Endometrium (tissue), 2 donors: Measurements from ENCODE around the gene ZMYND10.
"Not testable (repeated sequence)": the region's sequence is repeated elsewhere in the genome, so short reads cannot be mapped to it uniquely, and the experiment has no call there.

Source experiments
- FAIRE-seq: peaks from 2 replicates; lab custom pipeline; 2012; peaks lifted over from hg19 to GRCh38; lab: Jason Lieb, UNC
- donor health status: control.
- donor health status: control.

Gene ZMYND10

DNA sequence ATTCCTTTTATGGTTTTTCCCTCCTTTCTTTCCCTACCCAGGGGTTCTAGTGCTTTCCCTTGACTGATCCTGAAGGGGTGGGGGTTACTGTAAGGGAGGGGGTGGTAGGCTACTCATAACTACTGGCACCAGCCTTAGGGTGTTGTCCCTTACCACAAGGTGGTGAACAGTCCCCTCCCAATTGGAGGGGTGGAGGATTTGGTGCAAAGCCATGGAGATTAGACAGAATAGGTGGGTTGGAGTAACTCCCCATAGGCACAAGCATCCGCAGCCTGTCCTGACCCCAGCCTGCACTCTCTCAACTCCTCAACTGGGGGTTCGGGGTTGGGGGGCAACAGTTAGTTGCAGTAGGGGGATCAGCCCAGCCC, 20.4 kb downstream of the ZMYND10 start:
- no peak for FAIRE-seq

DNA sequence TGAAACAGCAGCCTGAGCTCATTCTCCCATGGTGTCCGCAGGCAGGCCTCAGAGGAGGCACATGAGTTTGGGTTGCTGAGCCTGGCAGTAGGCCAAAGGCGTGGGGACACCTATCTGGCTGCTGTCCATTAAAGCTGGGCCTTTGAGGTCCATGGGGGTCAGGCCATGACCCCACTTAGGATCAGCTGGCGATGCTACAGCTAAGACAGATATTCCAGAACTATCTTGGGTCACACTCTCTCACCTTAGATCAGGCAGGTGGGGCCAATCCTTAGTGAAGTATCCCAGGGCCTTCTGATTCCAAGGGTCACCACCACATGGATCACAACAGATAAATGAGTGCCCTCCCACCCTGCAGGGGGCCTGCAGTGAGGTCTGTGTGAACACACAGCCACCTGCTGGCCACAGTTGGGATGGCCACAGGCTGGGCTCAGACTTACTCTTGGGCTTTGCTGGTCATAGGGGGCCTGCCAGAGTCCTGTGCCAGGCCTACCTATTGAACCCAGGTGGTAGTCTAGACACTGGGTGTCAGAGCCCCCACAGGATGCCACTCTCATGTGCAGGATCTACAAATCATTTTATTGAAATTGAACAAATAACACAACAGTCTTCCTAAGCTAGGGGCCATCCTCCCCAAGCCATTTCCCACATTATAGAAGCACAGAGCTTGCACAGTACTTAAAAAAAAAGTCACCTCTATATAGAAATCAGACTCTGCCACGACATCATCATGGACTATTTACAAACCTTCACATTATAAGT, 21.0 kb downstream of the ZMYND10 start:
- no peak for FAIRE-seq

DNA sequence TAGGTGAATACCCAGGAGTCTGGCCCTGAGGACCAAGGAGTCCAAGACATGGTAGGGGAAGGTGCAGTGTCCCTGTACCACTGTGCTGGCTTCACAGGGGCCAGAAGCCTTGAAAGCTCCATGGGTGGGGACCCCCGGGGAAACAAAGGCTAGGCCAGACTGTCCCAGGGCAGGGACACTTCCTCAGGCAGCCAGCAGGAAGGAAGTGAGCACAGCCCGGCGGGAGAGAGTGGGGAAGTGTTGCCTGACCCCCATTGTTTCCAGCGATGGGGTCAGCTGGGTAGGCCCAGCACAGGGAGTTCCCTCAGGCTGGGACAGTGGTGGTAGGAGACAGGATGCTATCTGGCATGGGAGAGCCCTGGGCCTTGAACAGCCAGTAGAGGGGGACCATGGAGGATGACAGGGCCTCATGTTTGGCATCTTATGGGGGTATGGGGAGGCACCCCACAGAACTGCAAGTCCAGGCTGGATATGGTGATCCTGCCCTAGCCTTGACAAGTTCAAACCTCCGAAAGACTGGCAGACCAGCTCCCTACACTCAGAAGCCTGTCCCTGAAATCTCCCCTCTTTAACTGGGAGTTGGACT, 21.8 kb downstream of the ZMYND10 start:
- no peak for FAIRE-seq

DNA sequence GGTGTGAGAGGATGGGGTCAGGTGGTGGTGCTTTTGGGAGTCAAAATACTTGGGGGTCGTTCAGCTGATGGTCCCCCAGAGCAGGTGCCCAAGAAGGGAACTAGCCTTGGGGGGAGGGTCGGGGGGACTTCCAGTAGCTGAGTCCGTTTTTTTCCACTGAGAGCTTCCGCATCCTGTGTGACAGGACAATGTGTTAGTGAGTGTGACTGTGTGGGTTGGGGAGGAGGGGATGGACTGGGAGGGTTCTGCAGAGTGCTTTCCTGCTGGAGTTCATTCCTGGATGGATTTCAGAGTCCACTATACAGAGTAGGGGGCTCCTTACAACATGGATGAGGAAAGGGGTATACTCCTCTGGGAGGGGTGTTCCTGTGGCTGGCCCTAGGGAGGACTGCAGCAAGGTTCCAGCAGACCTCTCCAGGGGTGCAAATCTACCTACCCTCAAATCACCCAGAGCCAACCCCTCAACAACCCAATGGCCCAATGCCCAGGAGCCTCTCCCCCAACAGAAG, 22.4 kb downstream of the ZMYND10 start:
- no peak for FAIRE-seq

DNA sequence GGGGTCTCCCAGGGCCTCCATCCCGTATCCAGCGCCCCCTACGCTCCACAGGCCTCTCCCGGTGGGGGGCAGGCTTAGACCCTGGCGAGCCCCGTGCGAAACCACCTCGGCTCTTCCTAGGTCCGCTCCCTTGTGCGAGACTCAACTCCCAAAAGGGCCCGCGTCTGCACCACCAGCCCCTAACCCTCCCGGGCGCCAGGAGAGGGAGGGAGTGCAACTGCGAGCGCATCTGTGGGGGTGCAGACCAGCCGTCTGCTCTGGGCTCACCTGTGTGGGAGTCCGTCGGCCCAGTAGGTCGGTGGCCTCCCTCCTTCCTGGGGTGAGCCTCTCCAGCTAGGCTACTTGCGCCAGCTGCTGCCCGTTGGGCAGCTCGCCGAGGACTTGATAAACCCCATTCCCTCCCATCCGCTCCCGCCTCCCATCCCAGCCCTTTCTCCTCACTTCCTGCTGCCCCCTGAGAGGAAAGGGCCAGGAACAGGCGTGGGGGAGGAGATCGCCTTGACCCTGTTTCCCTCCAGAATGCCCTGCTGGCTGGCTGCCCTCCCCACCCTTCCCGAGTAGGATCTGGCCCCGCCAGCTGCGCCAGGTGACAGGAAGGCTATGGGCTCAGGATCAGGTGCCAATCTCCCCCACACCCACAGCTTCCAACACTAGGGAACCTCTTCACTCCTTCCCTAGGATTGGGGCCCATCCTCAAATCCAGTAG, 23.0 kb downstream of the ZMYND10 start, which contains the start of gene HYAL2:
HYAL2 (minus strand) TSS at position 360 of the 706 bp plus-strand sequence. CDS start 2,256 bp downstream, outside the sequence.
- FAIRE-seq: no peak

DNA sequence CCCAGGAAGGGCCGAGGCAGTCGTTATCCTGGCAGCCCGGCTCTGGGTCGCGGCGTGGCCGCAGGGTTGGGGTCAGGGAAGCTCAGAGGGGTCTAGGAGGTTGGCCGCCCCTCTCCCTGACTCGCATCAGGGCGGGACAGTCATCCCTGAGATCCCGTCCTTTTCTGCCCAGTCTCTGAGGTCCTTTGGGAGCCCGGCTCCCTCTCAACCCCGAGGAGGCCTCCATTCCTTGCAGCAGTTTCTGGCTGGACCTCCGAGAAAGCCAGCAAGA, 23.5 kb downstream of the ZMYND10 start:
- FAIRE-seq: no peak

DNA sequence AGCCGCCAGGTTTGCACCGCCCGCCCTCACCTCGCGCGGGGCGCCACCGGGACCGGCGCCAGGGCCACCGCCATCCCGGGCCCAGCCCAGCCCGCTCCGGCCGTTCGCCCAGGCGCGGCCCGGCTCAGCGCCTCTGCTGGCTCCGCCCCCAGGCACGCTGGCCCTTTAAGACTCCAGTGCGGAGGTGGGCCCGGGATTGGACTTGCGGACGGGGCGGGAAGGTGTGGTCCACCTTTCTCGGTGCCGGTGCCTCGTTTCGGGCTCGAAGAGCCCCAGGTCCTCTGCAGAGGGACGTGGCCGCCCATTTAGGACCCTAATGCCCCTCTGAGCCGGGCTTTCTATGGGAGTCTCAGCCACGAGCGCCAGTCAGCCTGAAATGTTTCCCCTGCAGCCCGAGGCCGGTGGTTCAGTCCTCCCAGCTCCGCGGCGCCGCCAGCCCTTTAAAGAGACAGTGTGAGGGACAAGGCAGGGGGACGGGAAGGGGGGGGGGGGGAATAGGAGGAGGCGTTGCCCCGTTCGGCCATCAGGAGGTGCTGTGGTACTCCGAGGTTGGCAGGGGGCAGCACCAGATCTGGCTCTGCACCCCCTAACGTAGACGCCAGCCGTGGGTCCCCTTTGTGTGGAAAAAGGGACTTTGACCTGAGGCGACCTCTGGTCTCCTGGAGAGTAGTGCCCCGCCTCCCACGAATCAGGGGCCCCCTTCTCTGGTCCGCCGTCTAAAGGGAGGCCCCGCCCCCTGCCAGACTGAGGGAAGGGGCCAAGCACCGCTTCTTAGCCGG, 24.0 kb downstream of the ZMYND10 start:
- no peak for FAIRE-seq

DNA sequence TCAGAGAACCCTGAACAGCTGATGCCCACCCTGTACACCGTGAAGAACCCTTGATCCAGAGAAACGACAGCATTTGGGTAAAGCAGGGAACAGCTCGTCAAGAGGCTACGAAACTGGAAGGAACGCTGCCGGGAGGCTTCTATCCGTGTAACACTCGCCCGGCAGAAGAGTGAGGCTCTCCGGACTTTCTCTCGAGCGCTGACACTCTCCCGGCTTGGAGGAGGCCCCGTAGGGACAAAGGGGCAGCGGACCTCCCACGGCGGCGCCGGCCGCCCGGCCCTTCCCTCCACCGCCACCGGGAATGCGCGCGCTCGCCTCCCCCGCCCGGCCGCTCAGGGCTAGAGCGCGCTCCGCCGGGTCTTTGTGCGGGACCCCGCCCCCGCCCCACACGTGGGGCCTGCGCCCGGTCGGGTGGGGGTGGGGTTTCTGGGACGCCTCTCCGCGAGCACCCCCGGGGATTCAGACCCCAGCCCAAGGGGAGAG, 24.6 kb downstream of the ZMYND10 start:
- no peak for FAIRE-seq

DNA sequence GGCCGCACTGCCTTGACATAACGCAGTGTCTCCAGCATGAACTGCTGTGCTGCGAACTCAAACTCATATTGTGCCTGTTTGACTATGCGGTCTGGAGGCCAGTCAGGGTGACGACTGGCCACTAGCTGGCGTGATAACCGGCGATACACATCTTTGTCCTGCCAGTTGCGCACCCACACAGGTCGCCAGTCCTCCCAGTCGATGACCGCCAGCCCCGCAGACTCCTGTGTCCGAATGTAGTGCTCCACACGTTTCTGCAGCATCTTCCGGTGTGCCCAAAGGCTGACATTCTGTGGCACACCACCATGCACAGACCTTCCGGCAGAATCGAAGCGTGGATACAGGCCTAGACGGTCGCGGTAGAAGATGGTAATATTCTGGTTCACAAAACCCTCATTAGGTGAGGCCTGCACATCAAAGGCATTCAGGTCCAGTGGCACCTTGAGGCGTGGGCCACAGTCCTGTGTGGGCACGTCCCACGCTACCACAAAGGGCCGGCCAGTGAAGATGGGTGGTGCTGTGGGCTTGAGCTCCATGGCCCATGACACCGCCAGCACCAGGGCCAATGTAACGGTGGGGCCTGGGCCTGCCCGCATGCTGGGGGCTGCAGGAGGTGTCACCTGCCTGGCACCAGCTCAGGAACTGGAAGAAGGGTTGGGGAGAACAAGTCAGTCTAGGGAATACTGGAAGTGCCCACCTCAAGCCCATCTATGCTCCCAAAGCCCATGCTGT, 25.5 kb downstream of the ZMYND10 start:
- no peak for FAIRE-seq

DNA sequence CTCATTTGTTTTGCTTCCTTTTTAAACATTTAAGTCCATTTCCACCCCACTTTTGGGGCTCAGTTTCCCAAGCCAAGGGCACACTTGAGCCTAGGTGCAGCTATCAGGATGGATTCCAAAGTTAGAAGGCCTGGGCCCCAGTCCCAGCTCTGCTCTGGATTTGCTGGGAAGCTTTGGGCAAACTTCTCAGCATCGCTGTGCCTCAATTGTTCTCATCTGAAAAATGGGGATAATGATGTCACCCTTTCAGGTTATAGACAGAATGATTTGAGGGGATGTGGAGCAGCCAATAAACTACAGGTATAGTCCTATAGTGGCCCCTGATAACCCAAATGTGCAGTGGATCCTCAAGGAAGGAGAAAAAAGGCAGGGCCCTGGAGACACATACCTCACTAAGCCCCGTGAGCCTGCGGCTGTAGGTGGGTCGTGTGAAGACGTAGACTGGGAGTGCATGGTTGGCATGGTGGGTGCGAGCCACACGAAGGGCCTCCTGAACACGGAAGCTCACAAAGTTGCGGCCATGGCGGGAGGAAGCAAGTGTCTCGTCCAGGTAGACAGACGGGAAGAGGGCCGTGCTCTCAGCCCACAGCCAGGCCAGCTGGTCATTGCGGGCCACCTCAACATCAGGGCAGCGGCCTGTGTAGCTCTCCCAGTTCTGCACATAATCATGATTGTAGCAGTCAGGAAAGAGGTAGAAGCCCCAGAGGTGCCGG, 26.2 kb downstream of the ZMYND10 start:
- no peak for FAIRE-seq

DNA sequence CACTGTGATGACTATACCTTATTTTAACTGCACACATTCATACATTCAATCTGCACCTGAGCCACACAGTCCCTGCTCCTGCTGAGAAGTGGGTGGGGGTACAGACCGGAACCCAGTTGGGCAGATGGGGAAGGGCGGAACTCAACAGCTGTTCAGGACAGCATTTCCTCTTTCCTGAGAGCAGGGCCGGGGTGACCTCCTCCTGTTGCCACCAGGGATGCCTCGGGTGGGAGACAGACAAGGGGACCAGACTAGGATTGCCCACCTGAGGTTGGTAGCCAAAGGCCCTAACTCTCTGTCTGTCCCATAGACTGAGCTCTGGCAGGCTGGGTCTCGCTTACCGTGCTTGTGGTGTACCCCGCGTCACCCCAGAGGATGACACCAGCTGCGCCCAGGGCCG, 26.9 kb downstream of the ZMYND10 start:
- FAIRE-seq: no peak

DNA sequence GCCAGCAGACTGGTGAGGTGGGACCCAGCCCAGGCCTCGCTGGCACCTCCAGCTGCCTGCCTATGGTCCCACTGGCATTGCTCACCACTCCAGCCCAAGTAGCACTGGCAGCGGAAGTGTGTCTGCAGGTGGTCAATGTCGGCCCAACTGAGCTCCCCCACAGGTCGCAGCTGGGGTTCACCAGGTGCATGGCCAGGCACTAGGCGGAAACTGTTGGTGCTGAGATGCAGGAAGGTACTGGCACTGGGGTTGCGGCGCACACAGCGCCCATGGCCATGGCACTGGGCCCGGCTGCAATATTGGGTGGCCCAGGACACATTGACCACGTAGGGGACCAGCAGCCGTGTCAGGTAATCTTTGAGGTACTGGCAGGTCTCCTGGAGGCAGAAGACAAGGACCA, 27.4 kb downstream of the ZMYND10 start:
- FAIRE-seq: no peak

DNA sequence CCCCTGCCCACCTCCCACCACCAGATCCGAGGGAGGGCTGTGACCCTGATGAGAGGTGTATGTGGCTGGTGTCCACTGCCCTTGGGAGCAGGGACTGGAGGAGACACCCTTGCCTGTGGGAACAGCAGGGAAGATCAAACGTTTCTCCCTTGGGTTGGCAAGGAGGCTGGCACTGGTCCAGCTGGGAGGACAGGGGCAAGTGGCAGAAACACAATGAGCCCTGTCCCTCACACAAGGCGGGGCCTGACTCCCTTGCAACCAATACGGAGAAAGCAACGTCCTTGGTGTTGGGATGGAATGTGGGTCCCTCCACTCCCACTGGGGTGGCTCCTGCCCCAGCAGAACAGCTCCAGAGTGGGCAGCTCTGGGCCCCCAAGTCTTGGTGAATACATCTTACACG, 28.2 kb downstream of the ZMYND10 start:
- no peak for FAIRE-seq

DNA sequence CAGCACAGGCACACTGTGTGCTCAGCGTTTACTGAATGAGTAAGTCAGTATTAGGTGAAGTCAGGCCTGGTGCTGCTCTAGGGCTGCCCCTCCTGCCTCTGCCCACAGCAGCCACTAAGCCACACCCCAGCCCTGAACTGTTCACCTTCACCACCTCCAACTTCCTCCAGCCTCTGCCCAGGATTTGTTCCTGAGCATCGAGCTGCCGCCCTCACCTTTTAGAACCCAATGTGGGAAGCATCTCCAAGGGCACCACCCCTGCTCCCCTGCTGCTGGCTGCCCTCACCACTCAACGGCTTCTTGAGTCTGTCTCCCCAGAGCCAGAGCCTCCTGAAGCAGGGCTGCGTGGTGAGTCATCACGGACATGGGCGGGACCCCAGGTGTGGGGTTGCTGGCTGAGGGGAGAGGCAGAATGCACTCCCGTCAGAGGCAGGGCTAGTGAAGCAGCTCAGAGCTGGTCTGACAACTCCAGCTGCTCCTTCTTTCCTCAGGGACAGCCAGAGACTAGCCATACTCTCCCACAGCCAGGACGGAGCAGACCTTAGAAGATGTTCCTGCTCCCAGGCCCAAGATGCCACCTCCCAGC, 28.8 kb downstream of the ZMYND10 start:
- no peak for FAIRE-seq

DNA sequence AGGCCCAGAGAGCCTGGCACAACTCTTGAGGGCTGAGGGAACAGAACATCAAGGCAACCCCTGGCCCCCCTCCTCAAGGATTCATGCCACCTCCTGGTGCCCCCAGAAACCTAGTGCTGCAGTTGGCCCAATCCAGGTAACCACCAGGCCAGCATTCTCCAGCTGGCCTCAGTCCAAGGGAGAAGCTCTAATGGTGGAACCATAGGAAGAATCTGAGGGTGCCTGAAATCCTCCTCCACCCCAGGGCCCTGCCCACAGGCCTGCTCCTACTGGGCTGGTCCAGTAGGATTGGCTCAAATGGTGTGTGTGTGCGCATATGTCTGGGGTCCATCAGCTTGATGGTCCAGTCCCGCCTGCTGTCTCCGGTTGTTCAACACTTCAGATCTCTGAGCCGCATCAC, 30.7 kb downstream of the ZMYND10 start:
- FAIRE-seq: no peak

DNA sequence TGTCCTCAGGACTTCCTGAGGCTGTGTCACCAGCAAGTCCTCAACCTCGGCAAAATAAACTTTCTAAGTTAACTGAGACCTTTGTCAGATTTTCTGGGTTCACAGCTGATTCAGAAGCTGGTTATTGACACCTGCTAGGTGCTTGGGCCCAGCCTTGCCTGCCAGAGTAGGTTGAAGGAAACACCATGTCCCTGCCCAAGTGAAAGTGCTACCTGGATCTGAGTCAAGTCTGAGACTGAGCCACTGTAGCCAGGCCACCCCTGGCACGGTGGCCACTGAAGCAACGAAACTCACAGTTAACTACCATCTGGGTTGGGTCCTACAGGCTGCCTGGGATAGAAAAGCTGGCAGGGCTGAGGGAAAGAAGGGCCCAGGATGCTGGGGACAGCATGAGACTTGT, 31.2 kb downstream of the ZMYND10 start:
- no peak for FAIRE-seq

DNA sequence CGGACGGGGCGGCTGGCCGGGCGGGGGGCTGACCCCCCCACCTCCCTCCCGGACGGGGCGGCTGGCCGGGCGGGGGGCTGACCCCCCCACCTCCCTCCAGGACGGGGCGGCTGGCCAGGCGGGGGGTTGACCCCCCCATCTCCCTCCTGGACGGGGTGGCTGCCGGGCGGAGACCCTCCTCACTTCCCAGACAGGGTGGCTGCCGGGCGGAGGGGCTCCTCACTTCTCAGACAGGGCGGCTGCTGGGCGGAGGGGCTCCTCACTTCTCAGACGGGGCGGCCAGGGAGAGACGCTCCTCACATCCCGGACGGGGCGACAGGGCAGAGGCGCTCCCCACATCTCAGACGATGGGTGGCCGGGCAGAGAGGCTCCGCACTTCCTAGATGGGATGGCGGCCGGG, 33.5 kb downstream of the ZMYND10 start:
- not testable (repeated sequence) for FAIRE-seq

DNA sequence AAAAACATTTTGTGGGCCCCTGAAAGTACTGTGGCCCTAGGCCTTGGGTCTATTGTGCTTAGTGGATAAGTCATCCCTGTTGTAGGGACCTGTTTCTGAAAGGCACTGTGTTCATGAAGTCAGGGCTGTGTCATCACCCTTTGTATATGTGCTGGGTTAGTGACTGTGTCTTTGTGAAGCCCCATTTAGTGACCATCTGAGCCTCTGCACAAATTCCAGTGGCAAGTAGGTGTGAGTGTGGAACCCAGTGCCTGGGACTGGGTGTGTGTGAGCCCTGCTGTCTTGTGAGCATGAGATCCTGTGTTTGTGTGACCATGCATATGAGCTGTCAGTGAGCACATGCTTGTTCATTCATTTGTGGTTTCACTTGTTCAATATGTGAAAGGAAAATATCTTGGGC, 40.9 kb downstream of the ZMYND10 start:
- no peak for FAIRE-seq

DNA sequence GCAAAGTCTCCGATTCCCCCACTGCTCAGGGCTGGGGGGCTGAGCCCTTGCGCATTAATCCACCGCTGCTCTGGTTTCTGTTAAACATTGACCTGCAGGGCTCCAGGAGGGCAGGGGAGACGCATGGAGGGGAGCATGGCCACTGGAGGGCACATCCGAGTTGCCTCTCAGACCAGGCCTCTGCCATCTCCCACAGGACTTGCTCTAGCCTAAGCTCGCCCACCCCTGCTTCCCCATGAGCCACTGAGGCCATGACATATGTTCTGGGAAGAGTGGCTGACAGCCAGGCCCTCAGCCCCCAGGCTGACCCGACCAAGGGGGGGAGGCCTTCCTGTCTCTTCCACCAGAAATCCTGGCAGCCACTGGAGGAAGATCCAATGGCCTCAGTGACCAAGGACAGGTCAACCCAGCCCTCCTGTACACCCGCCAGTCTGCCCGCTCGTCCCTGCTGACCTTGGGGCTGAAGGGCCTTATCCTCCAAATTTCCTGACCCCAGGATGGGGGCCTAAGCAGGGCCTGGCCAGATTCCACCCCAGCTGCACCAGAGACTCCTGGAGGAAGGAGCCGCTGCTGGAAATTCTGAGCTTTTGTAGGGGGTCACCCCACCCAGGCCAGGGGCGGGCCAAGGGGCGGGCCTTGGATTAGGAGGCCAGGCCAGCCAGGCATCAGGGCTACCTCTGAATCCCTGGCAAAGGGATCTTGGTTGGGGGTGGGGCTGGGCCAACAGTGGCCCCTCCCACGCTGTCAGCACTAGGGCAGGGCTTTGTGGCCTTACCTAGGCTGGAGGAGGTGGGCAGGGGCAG, 42.3 kb downstream of the ZMYND10 start, which contains the start of gene HYAL1:
HYAL1 (minus strand) TSS at position 562 of the 803 bp plus-strand sequence. CDS start 618 bp downstream, outside the sequence.
- FAIRE-seq: no peak
